Naive thymus-derived CD8-positive, alpha-beta T cell (primary cell): Measurements from ENCODE around the gene ELP5. TPM values are rescaled to one million over a fixed set of nuclear protein-coding genes. Genes with fewer than 3 reads are reported as not detected.
A peak's percentile ranks its signal among the peaks of the same experiment; 100 is the strongest.

ENCODE experiments used
- ATAC-seq, 2 donors: fragments of 150-1000 bp; cut with Tn5 transposase in 1 of 2; sonication (Bioruptor Pico), chemical (Tn5 transposase) in 1 of 2; 1 replicate in 1 of 2; 2 replicates in 1 of 2; pipeline ENCODE4 v1.10.0; 2021; ENCODE audit warnings: mild to moderate bottlenecking in 2 of 2, moderate library complexity in 2 of 2
- POLR2A ChIA-PET: fragments of 350-600 bp; sonication (Branson Sonifier 250); formaldehyde crosslinking; loops from one replicate; lab custom pipeline; 2021; ENCODE audit warnings: antibody characterized with exemption; lab: Charles Lee
- DNase-seq, 10 donors: peaks; one replicate each; pipeline versions ENCODE4 v3.0.0 to v3.0.0-alpha.2; 2020 to 2022
- H3K27ac Mint-ChIP-seq, 10 donors: one replicate each; pipeline ENCODE4 v1.8.0; 2020 to 2022; ENCODE audit warnings: mild to moderate bottlenecking in 10 of 10, mixed read lengths in 10 of 10, moderate library complexity in 4 of 10, inconsistent platforms in 1 of 10
- H3K27me3 Mint-ChIP-seq, 5 donors: one replicate each; pipeline ENCODE4 v1.8.0; 2021 to 2022; ENCODE audit warnings: mixed read lengths in 5 of 5
- H3K36me3 Mint-ChIP-seq, 3 donors: one replicate each; pipeline ENCODE4 v1.8.0; 2020 to 2022; ENCODE audit warnings: mixed read lengths in 3 of 3, mild to moderate bottlenecking in 2 of 3, inconsistent platforms in 1 of 3
- H3K4me1 Mint-ChIP-seq, 4 donors: one replicate each; pipeline ENCODE4 v1.8.0; 2021 to 2022; ENCODE audit warnings: mixed read lengths in 4 of 4
- H3K4me3 Mint-ChIP-seq, 10 donors: one replicate each; pipeline ENCODE4 v1.8.0; 2020 to 2022; ENCODE audit warnings: mild to moderate bottlenecking in 10 of 10, mixed read lengths in 10 of 10, moderate library complexity in 6 of 10, inconsistent platforms in 1 of 10
- H3K9me3 Mint-ChIP-seq, 9 donors: one replicate each; pipeline ENCODE4 v1.8.0; 2020 to 2022; ENCODE audit warnings: mixed read lengths in 9 of 9, mild to moderate bottlenecking in 3 of 9, inconsistent platforms in 1 of 9, moderate library complexity in 1 of 9
- polyA plus RNA-seq, 3 donors: library from polyadenylated mRNA; unstranded; fragments of 300-500 nt; fragmentation: Illumina TruSeq; gene quantifications; one replicate each; pipeline ENCODE4 v1.2.3, GENCODE V29; 2021
- total RNA-seq, 8 experiments: library from RNA in 2 of 8; stranded (reverse) in 2 of 8; gene quantifications; one replicate each; pipeline ENCODE4 v1.2.3 and lab custom pipeline; 2021 to 2026

ELP5 gene
- total and polyA plus RNA-seq, 5 experiments from 2014 or later = 35.1 to 94.0 (median 55.5) TPM

- DNase-seq = no peak
- Mint-ChIP-seq H3K27me3 (no peaks in the 10 kb centered on the region), H3K27ac (peak overlapping the region in 2 of 10 donors; percentile 20 to 59), H3K9me3 (no peaks in the 10 kb centered on the region), H3K4me3 (no peak overlapping the region), H3K36me3 (peaks cover 0 to 62% (median 5%) of the 10 kb centered on the region in 3 donors), H3K4me1 (peaks cover 3 to 13% (median 4%) of the 10 kb centered on the region in 4 donors)
- no peak for ATAC-seq
- POLR2A ChIA-PET = interaction anchor here (18.2 kb wide), 1 partner anchor 8 kb away, joined by 371 read pairs; the partner anchor contains the start of genes ACADVL and DLG4
Observed at GRCh38 chr17:7226721-7227710, 25.0 kb upstream of the ELP5 start.

- Mint-ChIP-seq H3K36me3 (peaks cover 0 to 54% (median 5%) of the 10 kb centered on the region in 3 donors), H3K4me1 (peaks cover 15 to 29% (median 21%) of the 10 kb centered on the region in 4 donors), H3K4me3 (no peak overlapping the region), H3K27me3 (no peaks in the 10 kb centered on the region), H3K27ac (peak overlapping the region in 1 of 10 donors; percentile 21), H3K9me3 (no peaks in the 10 kb centered on the region)
- DNase-seq = no peak
- ATAC-seq = no peak
- POLR2A ChIA-PET = interaction anchor here (18.2 kb wide), 1 partner anchor 10 kb away, joined by 371 read pairs; the partner anchor contains the start of genes ACADVL and DLG4
Observed at GRCh38 chr17:7228920-7229319, 23.1 kb upstream of the ELP5 start.

GRCh38 chr17:7229504-7229903, 22.5 kb upstream of the ELP5 start:
- Mint-ChIP-seq H3K27ac (peak overlapping the region in 1 of 10 donors; percentile 65), H3K36me3 (peaks cover 0 to 52% (median 5%) of the 10 kb centered on the region in 3 donors)

GRCh38 chr17:7232114-7232513, 19.9 kb upstream of the ELP5 start:
- peaks cover 0 to 1% (median 0%) of the 10 kb centered on the region in 5 donors for H3K27me3 Mint-ChIP-seq
- POLR2A ChIA-PET = interaction anchor here (18.2 kb wide), 1 partner anchor 13 kb away, joined by 371 read pairs; the partner anchor contains the start of genes ACADVL and DLG4
- no peaks in the 10 kb centered on the region for H3K9me3 Mint-ChIP-seq
- peak overlapping the region in 5 of 10 donors; percentile 5 to 51 (median 45) for H3K27ac Mint-ChIP-seq
- ATAC-seq (no peak), DNase-seq (no peak)
- peak overlapping the region in 9 of 10 donors; percentile 7 to 93 (median 42) for H3K4me3 Mint-ChIP-seq
- peaks cover 0 to 51% (median 5%) of the 10 kb centered on the region in 3 donors for H3K36me3 Mint-ChIP-seq
- H3K4me1 Mint-ChIP-seq = peaks cover 31 to 54% (median 48%) of the 10 kb centered on the region in 4 donors

More at GRCh38 chr17:7229504-7229903, 22.5 kb upstream of the ELP5 start:
- Mint-ChIP-seq H3K9me3 (no peaks in the 10 kb centered on the region), H3K4me3 (no peak overlapping the region), H3K27me3 (peaks cover 0 to 1% (median 0%) of the 10 kb centered on the region in 5 donors), H3K4me1 (peaks cover 16 to 32% (median 25%) of the 10 kb centered on the region in 4 donors)
- POLR2A ChIA-PET = interaction anchor here (18.2 kb wide), 1 partner anchor 10 kb away, joined by 371 read pairs; the partner anchor contains the start of genes ACADVL and DLG4
- ATAC-seq (no peak), DNase-seq (no peak)

- POLR2A ChIA-PET = interaction anchor here (0.5 to 18.2 kb wide), 7 partner anchors 14 to 251 kb away, joined by 3 to 371 read pairs (median 5); partner anchors contain the start of genes ACADVL, ACAP1, CTDNEP1 and DLG4
- Mint-ChIP-seq H3K4me1 (peaks cover 32 to 60% (median 51%) of the 10 kb centered on the region in 4 donors), H3K36me3 (peaks cover 0 to 41% (median 0%) of the 10 kb centered on the region in 3 donors)
Observed at GRCh38 chr17:7233701-7234082, 18.3 kb upstream of the ELP5 start.

GRCh38 chr17:7234083-7234951, 17.7 kb upstream of the ELP5 start, which contains the start of gene DVL2:
Gene DVL2, minus strand, starts transcription at chr17:7234517. Its CDS starts 255 bp downstream, at chr17:7234262.
- Mint-ChIP-seq H3K4me3 (peak within 1 kb of the TSS; percentile 89 to 95 (median 92)), H3K9me3 (no peaks in the 10 kb centered on the region), H3K27me3 (peaks cover 0 to 1% (median 0%) of the 10 kb centered on the region in 5 donors), H3K4me1 (peaks cover 32 to 60% (median 51%) of the 10 kb centered on the region in 4 donors), H3K27ac (peak within 1 kb of the TSS; percentile 76 to 99 (median 94)), H3K36me3 (peaks cover 0 to 35% (median 0%) of the 10 kb centered on the region in 3 donors)
- ATAC-seq (peak; percentile 56 to 67), DNase-seq (peak; percentile 89 to 98 (median 94))
- POLR2A ChIA-PET = interaction anchor here (0.5 to 18.2 kb wide), 10 partner anchors 10 to 250 kb away, joined by 3 to 371 read pairs (median 3); partner anchors contain the start of genes ACADVL, ACAP1, CTDNEP1 and DLG4

More at GRCh38 chr17:7233701-7234082, 18.3 kb upstream of the ELP5 start:
- Mint-ChIP-seq H3K27me3 (peaks cover 0 to 1% (median 0%) of the 10 kb centered on the region in 5 donors), H3K27ac (peak overlapping the region; percentile 76 to 99 (median 94)), H3K4me3 (peak overlapping the region; percentile 89 to 95 (median 92)), H3K9me3 (no peaks in the 10 kb centered on the region)
- ATAC-seq (peak in 1 of 2 donors; percentile 9), DNase-seq (no peak)

GRCh38 chr17:7235693-7236665, 16.0 kb upstream of the ELP5 start:
- DNase-seq (no peak), ATAC-seq (no peak)
- H3K4me1 Mint-ChIP-seq = peaks cover 39 to 75% (median 65%) of the 10 kb centered on the region in 4 donors
- H3K4me3 Mint-ChIP-seq = peak overlapping the region in 8 of 10 donors; percentile 34 to 95 (median 94)
- H3K9me3 Mint-ChIP-seq = no peaks in the 10 kb centered on the region
- peaks cover 0 to 1% (median 0%) of the 10 kb centered on the region in 5 donors for H3K27me3 Mint-ChIP-seq
- H3K27ac Mint-ChIP-seq = peak overlapping the region in 9 of 10 donors; percentile 27 to 99 (median 85)
- H3K36me3 Mint-ChIP-seq = peaks cover 0 to 32% (median 0%) of the 10 kb centered on the region in 3 donors
- POLR2A ChIA-PET = interaction anchor here (0.6 to 18.2 kb wide), 8 partner anchors 8 to 451 kb away, joined by 3 to 371 read pairs (median 5); partner anchors contain the start of genes ACADVL, ACAP1, CTDNEP1 and DLG4

GRCh38 chr17:7236808-7237207, 15.2 kb upstream of the ELP5 start:
- POLR2A ChIA-PET = interaction anchor here (0.5 to 18.2 kb wide), 8 partner anchors 13 to 450 kb away, joined by 3 to 371 read pairs (median 8); partner anchors contain the start of genes ACADVL, ACAP1, CTDNEP1 and DLG4
- DNase-seq = no peak
- peaks cover 0 to 34% (median 0%) of the 10 kb centered on the region in 3 donors for H3K36me3 Mint-ChIP-seq
- ATAC-seq = no peak
- peaks cover 47 to 82% (median 71%) of the 10 kb centered on the region in 4 donors for H3K4me1 Mint-ChIP-seq
- H3K27ac Mint-ChIP-seq = peak overlapping the region; percentile 13 to 99 (median 92)
- H3K4me3 Mint-ChIP-seq = peak overlapping the region; percentile 75 to 98 (median 94)
- peaks cover 0 to 1% (median 0%) of the 10 kb centered on the region in 5 donors for H3K27me3 Mint-ChIP-seq
- H3K9me3 Mint-ChIP-seq = no peaks in the 10 kb centered on the region

GRCh38 chr17:7237266-7237760, 14.7 kb upstream of the ELP5 start:
- POLR2A ChIA-PET = interaction anchor here (1.3 to 18.2 kb wide), 8 partner anchors 12 to 450 kb away, joined by 3 to 371 read pairs (median 8); partner anchors contain the start of genes ACADVL, CTDNEP1, DLG4 and ELP5
- DNase-seq (no peak), ATAC-seq (no peak)
- Mint-ChIP-seq H3K36me3 (peaks cover 0 to 37% (median 2%) of the 10 kb centered on the region in 3 donors), H3K27me3 (peaks cover 0 to 1% (median 0%) of the 10 kb centered on the region in 5 donors), H3K4me1 (peaks cover 46 to 82% (median 70%) of the 10 kb centered on the region in 4 donors), H3K4me3 (peak overlapping the region; percentile 75 to 98 (median 94)), H3K9me3 (no peaks in the 10 kb centered on the region), H3K27ac (peak overlapping the region; percentile 13 to 99 (median 90))
